ENCODE measurements around the gene THADA.

Gene THADA

DNA sequence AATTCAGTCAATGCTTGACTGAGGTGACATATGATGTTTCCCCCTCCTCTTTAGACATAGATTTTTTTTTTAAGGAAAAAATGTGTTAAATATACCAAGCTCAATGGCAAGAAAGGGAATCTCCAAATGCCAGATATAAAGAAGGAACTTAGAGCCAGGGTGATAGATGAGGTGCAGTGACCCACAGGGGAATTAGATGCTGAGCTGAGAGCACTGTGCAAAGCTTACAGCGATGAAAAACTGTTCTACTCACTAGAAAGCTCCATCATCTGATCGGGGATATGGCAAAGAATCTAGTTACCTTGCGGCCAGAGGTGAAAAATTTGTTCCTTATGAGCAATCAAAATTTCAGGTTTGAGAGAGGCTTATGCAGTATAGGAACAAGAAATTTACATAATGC lies 218.5 kb downstream of the THADA start:
- no peak for DNase-seq (ENCODE audit: extremely low spot score)
- ChIA-PET POLR2A (no interaction called here), CTCF (interaction anchor here (0.6 kb wide), 1 partner anchor 104 kb away, joined by 4 read pairs; no protein-coding TSS in a partner anchor)
- TF ChIP-seq FOXM1 (IDR thresholded peaks at IDR 0.05; ENCODE audit: borderline replicate concordance) (no peak), SP1 (IDR thresholded peaks at IDR 0.05) (no peak), FOXK2 (IDR thresholded peaks at IDR 0.05) (no peak), SUZ12 (IDR thresholded peaks at IDR 0.05) (no peak), ARNT (IDR thresholded peaks at IDR 0.05) (no peak), LEF1 (IDR thresholded peaks at IDR 0.05; ENCODE audit: borderline replicate concordance) (no peak), BHLHE40 (IDR thresholded peaks at IDR 0.05; ENCODE audit: borderline replicate concordance) (no peak), FOXA1 (IDR thresholded peaks at IDR 0.05) (no peak), L3MBTL2 (conservative IDR thresholded peaks at IDR 0.05) (no peak), NFRKB (IDR thresholded peaks at IDR 0.05) (no peak), HDGF (IDR thresholded peaks at IDR 0.05; ENCODE audit: borderline replicate concordance) (no peak), ELF4 (IDR thresholded peaks at IDR 0.05) (no peak), CTBP1 (IDR thresholded peaks at IDR 0.05; ENCODE audit: borderline replicate concordance) (no peak), PKNOX1 (IDR thresholded peaks at IDR 0.05) (no peak), ZNF384 (IDR thresholded peaks at IDR 0.05) (no peak), TARDBP (IDR thresholded peaks at IDR 0.05) (no peak)

DNA sequence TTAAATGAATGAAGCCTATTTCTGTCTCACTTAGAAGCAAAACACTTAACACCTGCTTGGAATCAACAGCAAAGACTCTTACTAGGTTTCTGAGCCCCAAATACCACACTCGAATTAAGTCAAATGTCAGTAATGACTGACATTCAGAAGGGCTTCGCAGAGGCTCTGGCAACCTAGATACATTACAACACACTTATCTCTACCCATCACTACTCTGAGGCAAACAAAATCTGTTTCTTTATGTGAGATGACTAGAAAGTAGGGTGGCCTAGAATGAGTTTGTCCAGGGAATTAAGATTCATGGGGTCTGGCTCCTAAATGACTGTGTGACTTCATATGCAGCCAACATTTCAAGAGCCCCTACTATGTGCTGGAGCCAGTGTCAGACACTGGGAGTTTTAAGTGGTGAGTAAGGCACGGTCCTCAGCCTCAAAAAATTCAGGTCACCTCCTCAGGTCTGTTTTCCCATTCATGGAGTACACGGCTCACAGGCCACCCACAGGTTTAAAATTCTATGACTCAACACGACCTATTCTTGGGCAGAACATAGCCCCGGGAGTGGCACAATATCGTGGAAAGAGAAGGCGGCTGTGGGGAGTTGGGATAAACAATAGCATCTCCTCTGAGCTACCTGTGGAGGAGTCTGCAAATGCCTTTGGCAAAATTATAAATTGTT lies 219.2 kb downstream of the THADA start:
- POLR2A ChIA-PET, result no interaction called here
- CTCF ChIA-PET, result interaction anchor here (0.6 kb wide), 1 partner anchor 104 kb away, joined by 4 read pairs; no protein-coding TSS in a partner anchor
- no peak for DNase-seq (ENCODE audit: extremely low spot score)
- TF ChIP-seq FOXK2 (IDR thresholded peaks at IDR 0.05), result no peak
- TF ChIP-seq L3MBTL2 (conservative IDR thresholded peaks at IDR 0.05), result no peak
- TF ChIP-seq ELF4 (IDR thresholded peaks at IDR 0.05), result no peak
- no peak for TF ChIP-seq LEF1 (IDR thresholded peaks at IDR 0.05; ENCODE audit: borderline replicate concordance)
- no peak for TF ChIP-seq FOXM1 (IDR thresholded peaks at IDR 0.05; ENCODE audit: borderline replicate concordance)
- no peak for TF ChIP-seq PKNOX1 (IDR thresholded peaks at IDR 0.05)
- TF ChIP-seq NFRKB (IDR thresholded peaks at IDR 0.05), result no peak
- no peak for TF ChIP-seq SP1 (IDR thresholded peaks at IDR 0.05)
- no peak for TF ChIP-seq ZNF384 (IDR thresholded peaks at IDR 0.05)

DNA sequence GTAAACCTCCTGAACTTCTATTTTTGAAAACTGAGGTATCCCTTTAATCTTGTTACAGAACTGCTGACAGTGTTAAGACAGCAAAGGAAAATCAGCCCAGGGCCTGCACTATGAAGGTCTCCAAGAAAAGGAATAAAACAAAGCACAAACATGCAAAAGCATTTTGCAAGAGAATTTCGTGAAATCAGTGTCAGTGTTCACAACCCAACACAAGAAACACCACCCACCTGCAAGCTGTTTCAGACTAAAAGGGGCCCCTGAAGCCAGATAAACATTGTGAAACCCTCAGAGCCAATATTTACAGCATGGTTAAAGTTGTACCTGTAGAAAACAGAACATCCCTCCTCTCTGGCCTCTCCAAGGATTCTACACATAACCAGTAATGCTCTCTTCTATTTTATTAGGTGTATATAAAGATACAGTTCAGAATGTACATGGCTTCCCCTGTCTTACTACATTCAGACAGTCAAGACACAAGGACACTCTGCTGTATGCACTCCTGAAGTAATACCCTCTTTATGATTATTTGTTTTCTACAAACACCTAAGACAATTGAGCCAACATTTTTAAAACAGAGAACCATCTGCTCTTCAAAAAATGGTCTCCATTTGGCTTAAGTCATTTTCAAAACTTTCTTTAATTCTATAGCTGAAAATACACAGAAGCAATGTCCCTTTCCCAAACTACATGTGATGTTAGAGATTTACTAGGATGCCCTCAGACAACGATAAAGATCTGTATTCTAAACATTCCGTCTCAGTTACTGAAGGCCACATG lies 219.9 kb downstream of the THADA start:
- ChIA-PET POLR2A (no interaction called here), CTCF (no interaction called here)
- DNase-seq (ENCODE audit: extremely low spot score), result no peak
- TF ChIP-seq FOXM1 (IDR thresholded peaks at IDR 0.05; ENCODE audit: borderline replicate concordance) (no peak), L3MBTL2 (conservative IDR thresholded peaks at IDR 0.05) (no peak), TARDBP (IDR thresholded peaks at IDR 0.05) (no peak), ELF4 (IDR thresholded peaks at IDR 0.05) (no peak), ARNT (IDR thresholded peaks at IDR 0.05) (no peak), LEF1 (IDR thresholded peaks at IDR 0.05; ENCODE audit: borderline replicate concordance) (no peak), FOXA1 (IDR thresholded peaks at IDR 0.05) (no peak), HDGF (IDR thresholded peaks at IDR 0.05; ENCODE audit: borderline replicate concordance) (no peak), SUZ12 (IDR thresholded peaks at IDR 0.05) (no peak), PKNOX1 (IDR thresholded peaks at IDR 0.05) (no peak), SP1 (IDR thresholded peaks at IDR 0.05) (no peak), CTBP1 (IDR thresholded peaks at IDR 0.05; ENCODE audit: borderline replicate concordance) (no peak), BHLHE40 (IDR thresholded peaks at IDR 0.05; ENCODE audit: borderline replicate concordance) (no peak), NFRKB (IDR thresholded peaks at IDR 0.05) (no peak), FOXK2 (IDR thresholded peaks at IDR 0.05) (no peak), ZNF384 (IDR thresholded peaks at IDR 0.05) (no peak)

DNA sequence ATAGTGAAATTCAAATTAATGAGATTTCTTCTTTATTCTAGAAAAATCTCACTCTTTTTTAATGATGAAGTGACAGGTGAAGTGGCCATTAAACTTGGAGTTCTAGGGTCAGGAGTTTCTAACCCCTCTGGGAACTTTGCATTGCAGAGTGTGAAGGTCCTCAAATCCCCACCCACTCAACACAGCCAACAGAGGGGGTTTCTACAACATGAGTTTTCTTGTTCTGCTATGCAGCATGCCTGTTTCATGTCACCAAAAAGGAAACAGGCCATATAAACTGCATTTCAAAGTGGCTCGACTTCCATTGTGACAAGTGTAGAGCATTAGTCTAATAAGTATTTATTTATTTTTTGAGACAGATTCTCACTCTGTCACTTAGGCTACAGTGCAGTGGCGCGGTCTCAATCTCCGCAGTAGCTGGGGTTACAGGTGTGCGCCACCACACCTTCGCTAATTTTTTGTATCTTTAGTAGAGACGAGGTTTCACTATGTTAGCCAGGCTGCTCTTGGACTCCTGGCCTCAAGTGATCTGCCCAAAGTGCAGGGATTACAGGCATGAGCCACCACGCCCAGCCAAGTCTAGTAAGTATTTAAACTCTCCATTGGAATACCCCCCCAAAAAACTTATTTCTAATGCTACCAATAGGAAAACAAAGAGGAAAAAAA lies 223.3 kb downstream of the THADA start:
- CTCF ChIA-PET, result no interaction called here
- no peak for DNase-seq (ENCODE audit: extremely low spot score)
- POLR2A ChIA-PET, result no interaction called here
- no peak for TF ChIP-seq SP1 (IDR thresholded peaks at IDR 0.05)

GRCh38 chr2:43370705-43371104 lies 225.1 kb downstream of the THADA start:
- CTCF ChIA-PET, result interaction anchor here (0.6 kb wide), 1 partner anchor 115 kb away, joined by 3 read pairs; no protein-coding TSS in a partner anchor
- POLR2A ChIA-PET, result no interaction called here
- no peak for DNase-seq (ENCODE audit: extremely low spot score)
- TF ChIP-seq BHLHE40 (IDR thresholded peaks at IDR 0.05; ENCODE audit: borderline replicate concordance), result no peak
- no peak for TF ChIP-seq FOXA1 (IDR thresholded peaks at IDR 0.05)
- no peak for TF ChIP-seq L3MBTL2 (conservative IDR thresholded peaks at IDR 0.05)
- no peak for TF ChIP-seq ZNF384 (IDR thresholded peaks at IDR 0.05)
- no peak for TF ChIP-seq ARNT (IDR thresholded peaks at IDR 0.05)
- TF ChIP-seq FOXK2 (IDR thresholded peaks at IDR 0.05), result no peak
- TF ChIP-seq NFRKB (IDR thresholded peaks at IDR 0.05), result no peak
- TF ChIP-seq PKNOX1 (IDR thresholded peaks at IDR 0.05), result peak; percentile 34; the same call in 1 of the 2 replicates
